Endothelial cell of umbilical vein (primary cell): ENCODE results near the gene NUP155. TPM values are rescaled to one million over a fixed set of nuclear protein-coding genes. Genes with fewer than 3 reads are reported as not detected.
"Not testable (repeated sequence)": the region's sequence is repeated elsewhere in the genome, so short reads cannot be mapped to it uniquely, and the experiment has no call there.

Experiments used
- BruUV-seq: library from RNA; stranded (reverse); fragments of 400-500 nt; replicated peaks from 2 replicates; lab custom pipeline; 2021; lab: Mats Ljungman, UMichigan
- CTCF ChIA-PET: fragments of 300-600, 350-600 bp; sonication (Branson Sonifier 250); formaldehyde crosslinking; loops from one replicate; lab custom pipeline; 2021; ENCODE audit warnings: antibody characterized with exemption, inconsistent platforms; lab: Charles Lee
- POLR2A ChIA-PET: fragments of 300-600, 350-600 bp; sonication (Branson Sonifier 250); formaldehyde crosslinking; loops from one replicate; lab custom pipeline; 2021; ENCODE audit warnings: antibody characterized with exemption, inconsistent platforms; lab: Charles Lee
- DNase-seq: peaks from one replicate; pipeline ENCODE4 v3.0.0-alpha.2; 2011; ENCODE audit warnings: low read depth, low spot score
- FAIRE-seq: peaks from 2 replicates; lab custom pipeline; 2011; peaks lifted over from hg19 to GRCh38; lab: Jason Lieb, UNC
- H2AFZ ChIP-seq: 2 replicates; pipeline ENCODE4 v1.6.0; 2012; ENCODE audit warnings: low read depth, low read length, control low read depth, inconsistent platforms
- H3K27ac ChIP-seq: 2 replicates; pipeline ENCODE4 v1.5.1; 2011; ENCODE audit warnings: low read depth, mild to moderate bottlenecking, control low read depth, low read length, moderate library complexity; ENCODE audit not compliant: insufficient read depth
- H3K27me3 ChIP-seq, 2 experiments: 2 replicates each; pipeline versions ENCODE4 v1.6.0 to v1.6.1; 2011; ENCODE audit warnings: low read length in 2 of 2, mixed read lengths in 1 of 2; ENCODE audit not compliant: control insufficient read depth in 2 of 2, insufficient read depth in 2 of 2
- H3K36me3 ChIP-seq, 2 experiments: 2 replicates in 1 of 2; 3 replicates in 1 of 2; pipeline ENCODE4 v1.5.1; 2011; ENCODE audit warnings: low read length in 2 of 2, mild to moderate bottlenecking in 1 of 2, moderate library complexity in 1 of 2; ENCODE audit not compliant: control insufficient read depth in 2 of 2, insufficient read depth in 2 of 2; ENCODE audit errors: extremely low read depth in 1 of 2
- H3K4me1 ChIP-seq: 3 replicates; pipeline ENCODE4 v1.5.1; 2011; ENCODE audit warnings: mild to moderate bottlenecking, low read length; ENCODE audit not compliant: control insufficient read depth, insufficient read depth; ENCODE audit errors: extremely low read depth
- H3K4me2 ChIP-seq: 2 replicates; pipeline ENCODE4 v1.6.1; 2011; ENCODE audit warnings: low read length, control low read depth, mixed read lengths; ENCODE audit not compliant: insufficient read depth
- H3K4me3 ChIP-seq, 3 experiments: fragments of 200-600 bp in 1 of 3; sonication (generic), shearing (Covaris generic) in 1 of 3; replicated peaks in 1 of 3; 2 replicates each; pipeline ENCODE4 v1.5.1; 2011 to 2016; ENCODE audit warnings: control low read depth in 3 of 3, low read length in 3 of 3, mild to moderate bottlenecking in 2 of 3, inconsistent platforms in 1 of 3, low read depth in 1 of 3, moderate library complexity in 1 of 3; ENCODE audit not compliant: insufficient read depth in 1 of 3
- H3K79me2 ChIP-seq: 2 replicates; pipeline ENCODE4 v1.6.0; 2012; ENCODE audit warnings: low read length, inconsistent platforms; ENCODE audit not compliant: control insufficient read depth, insufficient read depth
- H3K9ac ChIP-seq: replicated peaks from 2 replicates; pipeline ENCODE3; 2011; ENCODE audit warnings: low read length, control low read depth; ENCODE audit not compliant: insufficient read depth; ENCODE audit errors: extremely low read depth
- H3K9me1 ChIP-seq: replicated peaks from 3 replicates; pipeline ENCODE4 v1.6.0; 2011; ENCODE audit warnings: mild to moderate bottlenecking, low read length; ENCODE audit not compliant: control insufficient read depth, insufficient read depth; ENCODE audit errors: extremely low read depth
- H3K9me3 ChIP-seq: replicated peaks from 2 replicates; pipeline ENCODE4 v1.5.1; 2012; ENCODE audit warnings: low read length, inconsistent platforms; ENCODE audit not compliant: control insufficient read depth, insufficient read depth
- H4K20me1 ChIP-seq: replicated peaks from 2 replicates; pipeline ENCODE3; 2011; ENCODE audit warnings: mild to moderate bottlenecking, low read length; ENCODE audit not compliant: control insufficient read depth, insufficient read depth; ENCODE audit errors: extremely low read depth
- CTCF ChIP-seq, 2 donors: IDR thresholded peaks; 1 replicate in 1 of 2; 2 replicates in 1 of 2; pipeline ENCODE4 v1.5.1; 2011; ENCODE audit warnings: low read length in 2 of 2, mild to moderate bottlenecking in 2 of 2, moderate library complexity in 2 of 2, control low read depth in 1 of 2, inconsistent platforms in 1 of 2, low read depth in 1 of 2; ENCODE audit not compliant: insufficient read depth in 1 of 2; ENCODE audit errors: extremely low read depth in 1 of 2
- EZH2 ChIP-seq: IDR thresholded peaks from 2 replicates; pipeline ENCODE4 v1.6.1; 2012; ENCODE audit warnings: borderline replicate concordance, low read depth, mild to moderate bottlenecking, moderate library complexity, low read length, inconsistent platforms; ENCODE audit not compliant: severe bottlenecking
- FOS ChIP-seq: IDR thresholded peaks from 2 replicates; pipeline ENCODE4 v1.6.1; 2011; ENCODE audit warnings: mild to moderate bottlenecking, low read length, moderate library complexity, borderline replicate concordance; ENCODE audit not compliant: insufficient read depth
- GATA2 ChIP-seq: IDR thresholded peaks from 2 replicates; pipeline ENCODE4 v1.7.0; 2011; ENCODE audit warnings: low read depth, mild to moderate bottlenecking, moderate library complexity, mixed read lengths, low read length; ENCODE audit not compliant: insufficient read length, insufficient read depth
- JUN ChIP-seq: IDR thresholded peaks from 2 replicates; pipeline ENCODE4 v1.6.1; 2011; ENCODE audit warnings: borderline replicate concordance, low read depth; ENCODE audit not compliant: insufficient read length, insufficient read depth
- MYC ChIP-seq: IDR thresholded peaks from one replicate; pipeline ENCODE4 v1.6.1; 2011; ENCODE audit warnings: mild to moderate bottlenecking, low read depth, low read length
- POLR2A ChIP-seq: IDR thresholded peaks from 2 replicates; pipeline ENCODE4 v1.6.1; 2012; ENCODE audit warnings: low read depth, mild to moderate bottlenecking, control low read depth, low read length
- POLR2AphosphoS5 ChIP-seq: IDR thresholded peaks from 2 replicates; pipeline ENCODE4 v1.6.1; 2012; ENCODE audit warnings: low read depth, mild to moderate bottlenecking, control low read depth, low read length, moderate library complexity; ENCODE audit not compliant: insufficient read depth
- dilution Hi-C: fragments of 300-500 bp; cut with MboI; formaldehyde crosslinking; loops from one replicate; pipeline ENCODE4 v1.15.0; 2019; ENCODE audit warnings: low sequenced_read_pairs; ENCODE audit not compliant: extremely low pct_ligation_motif_present
- intact Hi-C: fragments of 100-400 bp; cut with micrococcal nuclease; formaldehyde crosslinking; loops from one replicate; pipeline ENCODE4 v1.10.0; 2022
- polyA plus RNA-seq, 4 experiments: library from polyadenylated mRNA; depleted of rRNA in 3 of 4; stranded (reverse) in 3 of 4; unstranded in 1 of 4; fragments of >200 nt; gene quantifications; 2 replicates each; pipeline versions ENCODE4 v1.2.1 to v1.2.3, GENCODE V29; 2011 to 2012; ENCODE audit warnings: missing spikeins in 1 of 4
- total RNA-seq: library from RNA; stranded (reverse); gene quantifications from 2 replicates; pipeline ENCODE4 v1.2.3, GENCODE V29; 2021
- TF ChIP-seq, protein P1 (sequence below): IDR thresholded peaks from 2 replicates; pipeline ENCODE4 v1.6.1; 2011; ENCODE audit not compliant: insufficient read depth, insufficient read length

Gene NUP155
- total and polyA plus RNA-seq, 2 donors (not counting 3 experiments of a cell fraction or from before 2014, with no cell fraction given), result 11.1 to 36.6 TPM

GRCh38 chr5:37304888-37305287, 66.0 kb downstream of the NUP155 start:
- intact Hi-C loops, result no loop called here
- no peaks in the 10 kb centered on the region for H3K9me1 ChIP-seq
- ChIA-PET CTCF (no interaction called here), POLR2A (no interaction called here)
- no peak overlapping the region for H2AFZ ChIP-seq
- H3K9me3 ChIP-seq, result no peaks in the 10 kb centered on the region
- TF ChIP-seq POLR2AphosphoS5, result no peak
- TF ChIP-seq JUN, result no peak
- no peak for TF ChIP-seq CTCF (IDR thresholded peaks at IDR 0.05; ENCODE audit: extremely low read depth in 1 of 2, insufficient read depth in 1 of 2, low read depth in 1 of 2, low read length in 2 of 2)
- TF ChIP-seq MYC, result no peak
- TF ChIP-seq GATA2, result no peak
- TF ChIP-seq, protein P1, sequence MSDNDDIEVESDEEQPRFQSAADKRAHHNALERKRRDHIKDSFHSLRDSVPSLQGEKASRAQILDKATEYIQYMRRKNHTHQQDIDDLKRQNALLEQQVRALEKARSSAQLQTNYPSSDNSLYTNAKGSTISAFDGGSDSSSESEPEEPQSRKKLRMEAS, result no peak
- TF ChIP-seq EZH2, result no peak
- no peak for TF ChIP-seq POLR2A
- no peak for TF ChIP-seq FOS
- DNase-seq (no peak), FAIRE-seq (no peak)
- no peaks in the 10 kb centered on the region for H4K20me1 ChIP-seq
- BruUV-seq, result no TSS peak
- no peak overlapping the region for H3K4me3 ChIP-seq
- no peaks in the 10 kb centered on the region for H3K79me2 ChIP-seq
- dilution Hi-C loops, result no loop called here
- peaks cover 15 to 17% of the 10 kb centered on the region in 2 experiments for H3K36me3 ChIP-seq
- H3K27me3 ChIP-seq, result no peaks in the 10 kb centered on the region
- no peak overlapping the region for H3K4me2 ChIP-seq
- no peaks in the 10 kb centered on the region for H3K4me1 ChIP-seq
- no peak overlapping the region for H3K27ac ChIP-seq
- H3K9ac ChIP-seq, result no peak overlapping the region

- H3K9me1 ChIP-seq, H2AFZ ChIP-seq, BruUV-seq, intact Hi-C loops, DNase-seq, H3K27me3 ChIP-seq, H3K27ac ChIP-seq, H3K79me2 ChIP-seq, dilution Hi-C loops, POLR2A ChIA-PET, H3K9me3 ChIP-seq, H3K4me2 ChIP-seq, H3K4me3 ChIP-seq, H3K9ac ChIP-seq, H3K4me1 ChIP-seq, FAIRE-seq, H4K20me1 ChIP-seq, CTCF ChIA-PET: not testable (repeated sequence)
- peaks cover 12 to 14% of the 10 kb centered on the region in 2 experiments for H3K36me3 ChIP-seq
Observed at GRCh38 chr5:37296313-37296712, 74.6 kb downstream of the NUP155 start.
